GM12865 (cell line): Measurements from ENCODE around the gene CEP131.
A peak's percentile ranks its signal among the peaks of the same experiment; 100 is the strongest.

Source experiments
- DNase-seq: peaks from one replicate; pipeline ENCODE4 v3.0.0; 2010; ENCODE audit warnings: low read depth
- H3K4me3 ChIP-seq: 2 replicates; pipeline ENCODE4 v1.5.1; 2011; ENCODE audit warnings: mild to moderate bottlenecking, low read depth, low read length, control low read depth
- CTCF ChIP-seq: IDR thresholded peaks from 2 replicates; pipeline ENCODE4 v1.5.1; 2011; ENCODE audit warnings: low read length, control low read depth, low read depth, inconsistent platforms; ENCODE audit not compliant: insufficient read depth; ENCODE audit errors: missing control alignments

CEP131 gene

GRCh38 chr17:81258292-81258691 is 35.5 kb upstream of the CEP131 start:
- TF ChIP-seq CTCF = no peak
- H3K4me3 ChIP-seq = no peak overlapping the region
- no peak for DNase-seq

- no peak for TF ChIP-seq CTCF
- no peak overlapping the region for H3K4me3 ChIP-seq
- no peak for DNase-seq
Measured at GRCh38 chr17:81257533-81257932, 34.8 kb upstream of the CEP131 start.

GRCh38 chr17:81256616-81257015 is 33.9 kb upstream of the CEP131 start:
- DNase-seq = no peak
- TF ChIP-seq CTCF = no peak

GRCh38 chr17:81254955-81255717 is 32.4 kb upstream of the CEP131 start:
- TF ChIP-seq CTCF = no peak
- no peak overlapping the region for H3K4me3 ChIP-seq
- no peak for DNase-seq

More at GRCh38 chr17:81256616-81257015, 33.9 kb upstream of the CEP131 start:
- no peak overlapping the region for H3K4me3 ChIP-seq

- peak; percentile 45 for DNase-seq
- TF ChIP-seq CTCF = peak; percentile 82
- no peak overlapping the region for H3K4me3 ChIP-seq
Measured at GRCh38 chr17:81253358-81254131, 30.8 kb upstream of the CEP131 start.

GRCh38 chr17:81252987-81253329 is 30.2 kb upstream of the CEP131 start:
- no peak overlapping the region for H3K4me3 ChIP-seq
- TF ChIP-seq CTCF = no peak
- DNase-seq = no peak
